Stimulated activated CD8-positive, alpha-beta memory T cell treated with anti-CD3 and anti-CD28 coated beads, Interleukin-15, amount 100 ng/mL, for 24 hours (primary cell): Measurements from ENCODE around the gene CFH.
"Not testable (repeated sequence)": the region's sequence is repeated elsewhere in the genome, so short reads cannot be mapped to it uniquely, and the experiment has no call there.

Experiments
- DNase-seq: peaks from one replicate; pipeline ENCODE4 v3.0.0-alpha.2; 2020; ENCODE audit warnings: low read depth

The CFH gene

DNA sequence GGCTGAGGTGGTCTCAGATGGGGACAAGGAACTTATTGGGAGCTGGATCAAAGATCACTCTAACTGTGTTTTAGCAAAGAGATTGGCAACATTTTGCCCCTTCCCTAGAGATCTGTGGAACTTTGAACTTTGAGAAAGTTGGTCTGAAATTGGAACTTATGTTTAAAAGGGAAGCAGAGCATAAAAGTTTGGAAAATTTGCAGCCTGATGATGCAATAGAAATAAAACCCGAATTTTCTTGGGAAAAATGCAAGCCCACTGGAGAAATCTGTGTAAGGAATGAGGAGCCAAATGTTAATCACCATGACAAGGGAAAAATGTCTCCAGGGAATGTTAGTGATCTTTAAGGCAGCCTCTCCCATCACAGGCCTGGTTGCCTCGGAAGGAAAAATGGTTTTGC is 17.2 kb downstream of the CFH start:
- no peak for DNase-seq

GRCh38 chr1:196669693-196670092 is 17.9 kb downstream of the CFH start:
- no peak for DNase-seq

DNA sequence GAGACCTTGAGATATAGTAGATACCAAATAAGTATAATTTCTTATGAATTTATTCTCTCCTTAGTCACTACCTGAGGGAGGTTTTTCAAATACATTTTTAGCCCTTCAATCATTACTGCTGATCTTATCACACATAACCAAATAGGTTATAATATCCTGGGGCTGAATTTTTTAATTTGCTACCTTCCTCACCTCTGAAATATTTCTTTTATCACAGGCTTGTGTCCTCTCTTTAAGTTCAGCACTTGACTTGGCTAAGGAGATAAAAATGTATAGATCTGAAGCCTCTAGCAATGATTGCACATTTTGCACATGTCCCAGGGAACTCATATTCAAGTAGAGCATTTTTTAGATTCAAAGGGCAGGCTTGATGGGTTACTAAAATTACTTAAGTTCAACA is 23.1 kb downstream of the CFH start:
- DNase-seq = no peak

- no peak for DNase-seq
Measured at GRCh38 chr1:196677781-196678509, 26.1 kb downstream of the CFH start.

- DNase-seq = no peak
Measured at GRCh38 chr1:196678510-196678884, 26.7 kb downstream of the CFH start.

DNA sequence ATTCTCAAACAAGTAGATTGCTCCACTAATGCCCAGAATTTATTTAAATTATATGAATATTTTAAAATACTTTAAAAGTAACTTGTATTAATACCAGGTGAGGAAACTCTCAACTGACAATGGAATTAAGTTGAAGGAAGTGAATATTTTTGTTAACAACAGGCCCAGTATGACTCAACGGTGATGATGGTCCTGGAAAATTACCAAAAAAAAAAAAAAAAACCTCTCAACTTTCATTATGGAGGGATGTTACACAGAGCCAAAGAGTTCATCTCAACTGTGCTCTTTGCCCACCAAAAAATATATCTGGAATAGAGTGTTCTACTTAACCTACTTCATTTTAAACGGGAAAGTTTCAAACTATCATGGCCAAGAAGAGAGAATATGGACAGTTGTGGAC is 28.3 kb downstream of the CFH start:
- no peak for DNase-seq

- DNase-seq = no peak
Measured at GRCh38 chr1:196684476-196684875, 32.6 kb downstream of the CFH start.

DNA sequence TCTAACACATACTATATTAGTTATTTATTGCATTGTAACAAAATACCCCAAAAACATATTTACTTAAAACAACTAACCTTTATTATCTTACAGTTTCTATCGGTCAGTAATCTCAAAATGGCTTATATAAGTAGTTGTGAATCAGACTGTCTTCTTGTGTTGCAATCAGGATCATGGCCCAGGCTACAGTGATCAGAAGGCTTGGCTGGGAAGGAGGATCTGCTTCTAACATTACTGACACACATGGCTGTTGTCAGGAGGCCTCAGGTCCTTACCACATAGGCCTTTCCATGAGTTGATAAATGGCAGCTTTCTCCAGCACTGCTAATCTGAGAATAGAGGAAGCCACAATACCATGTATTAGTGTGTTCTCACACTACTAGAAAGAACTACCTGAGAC is 33.7 kb downstream of the CFH start:
- no peak for DNase-seq

DNA sequence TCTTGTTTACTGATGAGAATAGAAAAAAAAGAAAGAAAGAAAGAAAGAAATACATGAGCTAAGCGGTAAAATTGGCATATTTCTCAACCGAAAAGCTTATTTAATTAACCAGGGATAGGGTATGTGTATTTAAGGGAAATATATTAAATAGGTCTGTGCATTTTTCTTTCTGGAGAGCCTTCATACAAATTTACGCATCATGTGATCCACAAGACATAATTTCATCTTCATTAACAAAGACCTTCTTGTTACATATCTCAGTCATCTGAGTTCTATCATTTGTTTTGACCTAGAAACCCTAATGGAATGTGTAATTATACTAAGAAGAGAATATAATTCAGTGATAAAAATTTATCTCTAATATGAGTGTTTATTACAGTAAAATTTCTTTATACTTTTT is 37.2 kb downstream of the CFH start:
- DNase-seq = no peak

- DNase-seq = no peak
Measured at GRCh38 chr1:196690582-196690981, 38.7 kb downstream of the CFH start.

DNA sequence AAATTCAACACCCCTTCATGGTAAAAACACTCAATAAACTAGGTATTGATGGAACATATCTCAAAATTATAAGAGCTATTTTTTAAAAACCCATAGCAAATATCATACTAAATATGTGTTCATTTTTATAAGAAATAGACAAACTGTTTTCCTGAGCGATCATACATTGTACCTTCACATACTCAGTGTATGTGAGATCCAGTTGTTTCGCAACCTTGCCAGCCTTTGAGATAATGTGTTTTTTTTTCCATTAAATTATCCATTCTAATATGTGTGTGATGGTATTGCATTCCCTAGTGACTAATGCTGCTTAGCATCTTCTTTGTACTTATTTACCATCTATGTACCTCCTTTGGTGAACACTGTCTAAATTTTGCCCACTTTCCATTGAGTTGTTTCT is 47.1 kb downstream of the CFH start:
- no peak for DNase-seq

DNA sequence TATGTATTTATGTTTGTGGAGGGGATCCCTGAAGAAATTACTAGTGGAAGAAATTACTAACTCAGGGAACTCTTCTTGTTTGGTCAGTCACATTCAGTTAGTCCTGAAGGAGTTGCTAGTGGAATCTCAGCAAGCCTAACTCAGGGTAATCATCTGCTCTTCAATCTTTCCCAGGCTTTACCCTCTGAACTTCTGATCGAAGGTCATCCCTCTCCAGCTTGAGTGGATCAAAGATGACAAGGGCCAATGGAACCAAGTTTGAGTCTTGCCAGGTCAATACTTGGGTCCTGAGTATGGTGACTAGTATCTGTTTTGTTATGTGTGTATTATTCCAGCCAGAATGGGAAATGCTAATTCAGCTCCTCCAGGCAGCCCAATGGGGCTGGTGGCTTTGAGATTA is 49.3 kb downstream of the CFH start:
- DNase-seq = no peak

DNA sequence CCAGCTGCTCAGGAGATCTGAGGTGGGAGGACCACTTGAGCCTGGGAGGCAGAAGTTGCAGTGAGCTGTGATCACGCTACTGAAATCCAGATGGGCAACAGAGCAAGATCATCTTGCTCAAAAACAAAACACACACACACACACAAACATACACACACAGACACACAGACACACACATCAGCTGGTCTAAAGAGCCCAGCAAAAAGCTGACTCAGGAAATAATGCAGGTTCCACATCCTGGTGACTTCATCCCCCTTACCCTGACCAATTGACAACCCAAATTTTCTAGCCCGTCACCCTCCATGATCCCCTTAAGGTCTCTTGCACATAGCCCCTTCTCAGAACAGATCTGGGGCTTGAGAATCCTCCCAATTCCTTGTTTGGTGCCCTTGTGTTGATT is 58.0 kb downstream of the CFH start:
- not testable (repeated sequence) for DNase-seq

GRCh38 chr1:196717868-196718267 is 66.0 kb downstream of the CFH start:
- no peak for DNase-seq

DNA sequence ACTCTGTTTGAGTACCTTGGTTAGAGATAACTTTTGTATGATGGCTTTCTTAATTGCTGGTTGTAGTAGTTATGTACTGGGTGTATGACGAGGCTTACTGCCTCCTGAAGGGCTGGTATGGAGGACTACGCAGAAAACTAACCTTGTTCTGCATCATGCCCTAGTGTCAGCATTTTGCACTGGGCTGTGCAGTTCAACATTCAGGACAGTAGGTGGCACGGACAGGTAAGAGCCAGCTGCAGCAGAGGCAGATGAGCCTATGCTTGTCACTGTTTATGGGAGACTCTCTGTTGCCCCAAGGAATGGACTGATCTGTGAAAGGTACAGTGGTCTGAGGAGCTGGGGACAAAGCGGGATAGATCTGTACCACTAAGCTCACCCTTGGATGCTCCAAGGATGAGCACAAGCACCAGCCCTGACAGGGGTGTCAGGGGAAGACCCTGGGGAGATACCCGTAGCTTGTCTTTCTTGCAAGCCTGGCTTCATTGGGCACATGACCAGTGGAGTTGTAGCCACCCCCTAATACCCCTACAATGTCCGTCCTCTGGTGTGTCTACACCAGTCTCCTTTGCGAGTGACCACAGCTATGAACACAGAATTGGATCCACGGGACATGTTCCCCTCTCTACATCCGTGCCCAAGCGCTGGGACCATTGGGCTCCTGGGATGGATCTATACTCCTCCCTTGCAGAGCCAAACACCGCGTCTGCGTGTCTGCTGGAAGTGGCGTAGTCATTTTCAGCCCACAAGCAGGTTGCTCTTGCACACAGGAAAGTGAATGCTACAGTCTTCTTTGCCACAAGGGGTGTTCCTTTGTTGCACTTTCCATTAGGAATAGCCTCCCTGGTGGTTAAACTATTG is 71.7 kb downstream of the CFH start:
- DNase-seq = no peak

DNA sequence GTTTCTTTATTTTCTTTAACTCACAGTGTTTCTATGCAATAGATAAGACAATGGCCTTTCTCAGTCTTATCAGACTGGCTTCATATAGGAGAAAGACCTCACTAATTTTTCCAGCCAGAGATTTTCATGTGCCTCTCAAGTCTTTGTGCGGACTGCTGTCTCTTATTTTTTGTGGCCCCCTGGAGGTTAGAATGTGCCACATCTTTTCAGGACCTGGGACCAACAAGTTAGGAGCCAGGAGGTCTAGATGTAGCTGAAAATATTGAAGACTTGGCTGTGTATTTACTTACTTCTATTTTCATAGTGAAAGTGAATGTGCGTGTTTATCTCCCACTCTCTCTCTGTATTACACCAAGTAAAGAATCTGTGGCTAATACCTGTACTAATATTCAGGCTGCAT is 80.7 kb downstream of the CFH start:
- no peak for DNase-seq

- DNase-seq = no peak
Measured at GRCh38 chr1:196733091-196733970, 81.5 kb downstream of the CFH start.

GRCh38 chr1:196734006-196734405 is 82.2 kb downstream of the CFH start:
- DNase-seq = no peak

- DNase-seq = no peak
Measured at GRCh38 chr1:196734460-196734859, 82.6 kb downstream of the CFH start.

- no peak for DNase-seq
Measured at GRCh38 chr1:196738730-196739129, 86.9 kb downstream of the CFH start.

DNA sequence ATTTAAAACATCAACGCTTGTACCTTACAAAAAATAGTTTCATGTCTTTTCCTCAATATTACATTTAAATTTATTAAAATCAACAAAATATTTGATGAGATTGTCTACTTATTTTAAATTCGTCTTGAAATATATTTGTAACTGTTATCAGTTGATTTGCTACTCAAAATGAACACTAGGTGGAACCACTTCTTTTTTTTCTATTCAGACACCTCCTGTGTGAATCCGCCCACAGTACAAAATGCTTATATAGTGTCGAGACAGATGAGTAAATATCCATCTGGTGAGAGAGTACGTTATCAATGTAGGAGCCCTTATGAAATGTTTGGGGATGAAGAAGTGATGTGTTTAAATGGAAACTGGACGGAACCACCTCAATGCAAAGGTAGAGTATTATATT is 91.4 kb downstream of the CFH start:
- not testable (repeated sequence) for DNase-seq

GRCh38 chr1:196765019-196765740 is 113.3 kb downstream of the CFH start:
- DNase-seq = not testable (repeated sequence)
